HepG2 (cell line): ENCODE data around the gene PRDM12. TPM values are rescaled to one million over a fixed set of nuclear protein-coding genes. Genes with fewer than 3 reads are reported as not detected.
A peak's percentile ranks its signal among the peaks of the same experiment; 100 is the strongest.

ENCODE experiments used
- ARNT2 ChIP-seq: sonication (generic); formaldehyde crosslinking; IDR thresholded peaks from 2 replicates; pipeline ENCODE4 v1.8.0; 2022; ENCODE audit warnings: mild to moderate bottlenecking, low read depth, missing genetic modification reagents, moderate library complexity
- HES4 ChIP-seq: sonication (generic); formaldehyde crosslinking; IDR thresholded peaks from 2 replicates; pipeline ENCODE4 v1.9.0; 2021; ENCODE audit warnings: mild to moderate bottlenecking, missing genetic modification reagents, borderline replicate concordance
- IKZF4 ChIP-seq: sonication (generic); formaldehyde crosslinking; IDR thresholded peaks from 2 replicates; pipeline ENCODE4 v1.5.1; 2020; ENCODE audit warnings: borderline replicate concordance, mild to moderate bottlenecking, low read depth, missing genetic modification reagents; ENCODE audit errors: not compliant biosample characterization
- JUND ChIP-seq: sonication (generic); formaldehyde crosslinking; IDR thresholded peaks from 2 replicates; pipeline ENCODE4 v1.8.0; 2022; ENCODE audit warnings: mild to moderate bottlenecking, missing genetic modification reagents
- MATR3 ChIP-seq: sonication (generic); formaldehyde crosslinking; IDR thresholded peaks from 2 replicates; pipeline ENCODE4 v1.4.0; 2020; ENCODE audit warnings: missing genetic modification reagents
- MXD3 ChIP-seq: IDR thresholded peaks from 2 replicates; pipeline ENCODE4 v1.6.1; 2016; ENCODE audit warnings: mild to moderate bottlenecking, missing biosample characterization, missing genetic modification reagents
- MXI1 ChIP-seq: IDR thresholded peaks from 3 replicates; pipeline ENCODE4 v1.6.1; 2012; ENCODE audit warnings: low read depth, low read length, inconsistent platforms, borderline replicate concordance
- NRL ChIP-seq: sonication (generic); formaldehyde crosslinking; IDR thresholded peaks from 2 replicates; pipeline ENCODE4 v1.5.0; 2020; ENCODE audit warnings: missing genetic modification reagents, mild to moderate bottlenecking, moderate library complexity, borderline replicate concordance
- PHB2 ChIP-seq: fragments of 450-650 bp; IDR thresholded peaks from 2 replicates; pipeline ENCODE4 v1.6.1; 2018; ENCODE audit not compliant: partially characterized antibody
- SAFB2 ChIP-seq: sonication (generic); formaldehyde crosslinking; IDR thresholded peaks from 2 replicates; pipeline ENCODE4 v1.5.1; 2020; ENCODE audit warnings: missing genetic modification reagents, low read depth, mild to moderate bottlenecking, borderline replicate concordance
- U2AF1 ChIP-seq: fragments of 200-400 bp; formaldehyde crosslinking; optimal IDR thresholded peaks from 2 replicates; pipeline ENCODE3; 2017; ENCODE audit warnings: mild to moderate bottlenecking, low read depth, low read length
- USF2 ChIP-seq, 2 experiments: sonication (generic) in 1 of 2; formaldehyde crosslinking in 1 of 2; IDR thresholded peaks; 2 replicates each; pipeline versions ENCODE4 v1.5.1 to v1.6.1; 2011 to 2020; ENCODE audit warnings: borderline replicate concordance in 1 of 2, low read depth in 1 of 2, low read length in 1 of 2, mild to moderate bottlenecking in 1 of 2, missing genetic modification reagents in 1 of 2, moderate library complexity in 1 of 2
- ZMAT3 ChIP-seq: sonication (generic); formaldehyde crosslinking; conservative IDR thresholded peaks from 2 replicates; pipeline ENCODE4 v1.7.0; 2021; ENCODE audit warnings: missing genetic modification reagents
- ZNF160 ChIP-seq: sonication (generic); formaldehyde crosslinking; IDR thresholded peaks from 2 replicates; pipeline ENCODE4 v1.8.0; 2022; ENCODE audit warnings: mild to moderate bottlenecking, inconsistent platforms, missing genetic modification reagents
- ZNF333 ChIP-seq: sonication (generic); formaldehyde crosslinking; IDR thresholded peaks from 2 replicates; pipeline ENCODE4 v1.4.0; 2020; ENCODE audit warnings: mild to moderate bottlenecking, missing genetic modification reagents, borderline replicate concordance
- ZNF337 ChIP-seq: sonication (generic); formaldehyde crosslinking; IDR thresholded peaks from 2 replicates; pipeline ENCODE4 v1.5.1; 2020; ENCODE audit warnings: missing genetic modification reagents, low read depth, mild to moderate bottlenecking, borderline replicate concordance
- ZNF556 ChIP-seq: sonication (generic); formaldehyde crosslinking; IDR thresholded peaks from 2 replicates; pipeline ENCODE4 v1.4.0; 2020; ENCODE audit warnings: mild to moderate bottlenecking, missing genetic modification reagents, borderline replicate concordance
- ZNF644 ChIP-seq: IDR thresholded peaks from 2 replicates; pipeline ENCODE4 v1.6.1; 2016; ENCODE audit warnings: low read depth
- ZNF749 ChIP-seq: sonication (generic); formaldehyde crosslinking; IDR thresholded peaks from 2 replicates; pipeline ENCODE4 v1.8.0; 2022; ENCODE audit warnings: mild to moderate bottlenecking, missing genetic modification reagents, moderate library complexity, borderline replicate concordance
- ZNF772 ChIP-seq: sonication (generic); formaldehyde crosslinking; IDR thresholded peaks from 2 replicates; pipeline ENCODE4 v1.5.0; 2020; ENCODE audit warnings: mild to moderate bottlenecking, missing genetic modification reagents
- polyA plus RNA-seq, 8 experiments: library from polyadenylated mRNA; depleted of rRNA in 3 of 8; stranded (reverse) in 7 of 8; unstranded in 1 of 8; fragments of >200 nt; fragmentation: Illumina TruSeq in 4 of 8; extraction: Trizol in 4 of 8; gene quantifications; 2 replicates each; pipeline versions ENCODE4 v1.2.1 to v1.2.3, GENCODE V29; 2011 to 2016; ENCODE audit warnings: low read depth in 4 of 8, missing spikeins in 1 of 8, mixed read lengths in 1 of 8; ENCODE audit not compliant: insufficient read depth in 1 of 8
- total RNA-seq, 5 experiments: library from RNA; depleted of rRNA; stranded (reverse); fragments of >200 nt; fragmentation: Illumina TruSeq; extraction: Trizol; gene quantifications; 2 replicates each; pipeline ENCODE4 v1.2.3, GENCODE V29; 2016; ENCODE audit warnings: low read depth in 1 of 5
- TF ChIP-seq, protein P1 (sequence below): IDR thresholded peaks from 2 replicates; pipeline ENCODE4 v1.6.1; 2016
- TF ChIP-seq, protein P2 (sequence below): sonication (generic); formaldehyde crosslinking; IDR thresholded peaks from 2 replicates; pipeline ENCODE4 v1.8.0; 2022; ENCODE audit warnings: mild to moderate bottlenecking, missing genetic modification reagents

PRDM12 gene
- total and polyA plus RNA-seq, 2 of the 13 experiments (the other 11 are each of a cell fraction or from before 2014, with no cell fraction given), result 0.04 to 0.07 TPM

- TF ChIP-seq USF2 (IDR thresholded peaks at IDR 0.05; ENCODE audit: low read depth, low read length) (0 out of 2 replicates have a peak, but pooled peaks have one; percentile 5), USF2 (CRISPR knock-in tag; IDR thresholded peaks at IDR 0.05; ENCODE audit: borderline replicate concordance) (peak; percentile 21; the same call in 1 of the 2 replicates), NRL (CRISPR knock-in tag) (peak; percentile 61; the same call in 1 of the 2 replicates), MATR3 (CRISPR knock-in tag) (no peak), ZNF749 (CRISPR knock-in tag) (peak; percentile 80), ZNF333 (CRISPR knock-in tag) (no peak), PHB2 (no peak), U2AF1 (no peak), ZNF556 (0 out of 2 replicates have a peak, but pooled peaks have one; percentile 77), MXI1 (peak; percentile 56; the same call in 1 of the 3 replicates), ZNF337 (no peak), ARNT2 (CRISPR knock-in tag) (peak; percentile 66; the same call in 1 of the 2 replicates), MXD3 (CRISPR knock-in tag) (peak; percentile 94), ZNF772 (peak; percentile 77; the same call in 1 of the 2 replicates), HES4 (CRISPR knock-in tag) (peak; percentile 96), ZNF644 (CRISPR knock-in tag) (no peak), ZMAT3 (CRISPR knock-in tag) (peak; percentile 64; the same call in 1 of the 2 replicates), SAFB2 (no peak), IKZF4 (CRISPR knock-in tag) (peak; percentile 91), ZNF160 (CRISPR knock-in tag) (peak; percentile 73; the same call in 1 of the 2 replicates), JUND (CRISPR knock-in tag) (0 out of 2 replicates have a peak, but pooled peaks have one; percentile 40)
- TF ChIP-seq, protein P1, sequence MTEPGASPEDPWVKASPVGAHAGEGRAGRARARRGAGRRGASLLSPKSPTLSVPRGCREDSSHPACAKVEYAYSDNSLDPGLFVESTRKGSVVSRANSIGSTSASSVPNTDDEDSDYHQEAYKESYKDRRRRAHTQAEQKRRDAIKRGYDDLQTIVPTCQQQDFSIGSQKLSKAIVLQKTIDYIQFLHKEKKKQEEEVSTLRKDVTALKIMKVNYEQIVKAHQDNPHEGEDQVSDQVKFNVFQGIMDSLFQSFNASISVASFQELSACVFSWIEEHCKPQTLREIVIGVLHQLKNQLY (CRISPR knock-in tag), result no peak
- TF ChIP-seq, protein P2, sequence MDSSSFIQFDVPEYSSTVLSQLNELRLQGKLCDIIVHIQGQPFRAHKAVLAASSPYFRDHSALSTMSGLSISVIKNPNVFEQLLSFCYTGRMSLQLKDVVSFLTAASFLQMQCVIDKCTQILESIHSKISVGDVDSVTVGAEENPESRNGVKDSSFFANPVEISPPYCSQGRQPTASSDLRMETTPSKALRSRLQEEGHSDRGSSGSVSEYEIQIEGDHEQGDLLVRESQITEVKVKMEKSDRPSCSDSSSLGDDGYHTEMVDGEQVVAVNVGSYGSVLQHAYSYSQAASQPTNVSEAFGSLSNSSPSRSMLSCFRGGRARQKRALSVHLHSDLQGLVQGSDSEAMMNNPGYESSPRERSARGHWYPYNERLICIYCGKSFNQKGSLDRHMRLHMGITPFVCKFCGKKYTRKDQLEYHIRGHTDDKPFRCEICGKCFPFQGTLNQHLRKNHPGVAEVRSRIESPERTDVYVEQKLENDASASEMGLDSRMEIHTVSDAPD (CRISPR knock-in tag), result peak; percentile 73; the same call in 1 of the 2 replicates
Measured at GRCh38 chr9:130680836-130681768, 16.7 kb downstream of the PRDM12 start (continued).
